SJSA1 (cell line): ENCODE data around the gene DGAT2. TPM values are rescaled to one million over a fixed set of nuclear protein-coding genes. Genes with fewer than 3 reads are reported as not detected.

Experiments
- DNase-seq, 2 experiments: peaks; one replicate each; pipeline ENCODE4 v3.0.0-alpha.2; 2015 to 2020; ENCODE audit warnings: low spot score in 2 of 2, low read depth in 1 of 2
- H3K27ac ChIP-seq: fragments of 250-450 bp; sonication (Bioruptor Pico); 2 replicates; pipeline ENCODE4 v1.5.1; 2020; ENCODE audit warnings: mild to moderate bottlenecking, moderate library complexity
- H3K27me3 ChIP-seq: fragments of 250-450 bp; sonication (Bioruptor Pico); replicated peaks from 2 replicates; pipeline ENCODE4 v1.5.1; 2020; ENCODE audit warnings: mild to moderate bottlenecking, moderate library complexity
- H3K36me3 ChIP-seq: fragments of 250-450 bp; sonication (Bioruptor Pico); 2 replicates; pipeline ENCODE4 v1.5.1; 2020; ENCODE audit warnings: mild to moderate bottlenecking
- H3K4me1 ChIP-seq: fragments of 250-450 bp; sonication (Bioruptor Pico); replicated peaks from 2 replicates; pipeline ENCODE4 v1.6.1; 2021; ENCODE audit warnings: mild to moderate bottlenecking
- H3K4me3 ChIP-seq: fragments of 250-450 bp; sonication (Bioruptor Pico); 2 replicates; pipeline ENCODE4 v1.5.1; 2020; ENCODE audit warnings: mild to moderate bottlenecking
- H3K9me3 ChIP-seq: fragments of 250-450 bp; sonication (Bioruptor Pico); replicated peaks from 2 replicates; pipeline ENCODE4 v1.5.1; 2020; ENCODE audit warnings: mild to moderate bottlenecking
- total RNA-seq: library from RNA; depleted of rRNA; stranded (reverse); fragments of >200 nt; shearing (Covaris generic); gene quantifications from 2 replicates; pipeline ENCODE4 v1.2.3, GENCODE V29; 2014; rRNA removed

The DGAT2 gene, protein sequence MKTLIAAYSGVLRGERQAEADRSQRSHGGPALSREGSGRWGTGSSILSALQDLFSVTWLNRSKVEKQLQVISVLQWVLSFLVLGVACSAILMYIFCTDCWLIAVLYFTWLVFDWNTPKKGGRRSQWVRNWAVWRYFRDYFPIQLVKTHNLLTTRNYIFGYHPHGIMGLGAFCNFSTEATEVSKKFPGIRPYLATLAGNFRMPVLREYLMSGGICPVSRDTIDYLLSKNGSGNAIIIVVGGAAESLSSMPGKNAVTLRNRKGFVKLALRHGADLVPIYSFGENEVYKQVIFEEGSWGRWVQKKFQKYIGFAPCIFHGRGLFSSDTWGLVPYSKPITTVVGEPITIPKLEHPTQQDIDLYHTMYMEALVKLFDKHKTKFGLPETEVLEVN
- total RNA-seq, result not detected in 2 replicates

DNA sequence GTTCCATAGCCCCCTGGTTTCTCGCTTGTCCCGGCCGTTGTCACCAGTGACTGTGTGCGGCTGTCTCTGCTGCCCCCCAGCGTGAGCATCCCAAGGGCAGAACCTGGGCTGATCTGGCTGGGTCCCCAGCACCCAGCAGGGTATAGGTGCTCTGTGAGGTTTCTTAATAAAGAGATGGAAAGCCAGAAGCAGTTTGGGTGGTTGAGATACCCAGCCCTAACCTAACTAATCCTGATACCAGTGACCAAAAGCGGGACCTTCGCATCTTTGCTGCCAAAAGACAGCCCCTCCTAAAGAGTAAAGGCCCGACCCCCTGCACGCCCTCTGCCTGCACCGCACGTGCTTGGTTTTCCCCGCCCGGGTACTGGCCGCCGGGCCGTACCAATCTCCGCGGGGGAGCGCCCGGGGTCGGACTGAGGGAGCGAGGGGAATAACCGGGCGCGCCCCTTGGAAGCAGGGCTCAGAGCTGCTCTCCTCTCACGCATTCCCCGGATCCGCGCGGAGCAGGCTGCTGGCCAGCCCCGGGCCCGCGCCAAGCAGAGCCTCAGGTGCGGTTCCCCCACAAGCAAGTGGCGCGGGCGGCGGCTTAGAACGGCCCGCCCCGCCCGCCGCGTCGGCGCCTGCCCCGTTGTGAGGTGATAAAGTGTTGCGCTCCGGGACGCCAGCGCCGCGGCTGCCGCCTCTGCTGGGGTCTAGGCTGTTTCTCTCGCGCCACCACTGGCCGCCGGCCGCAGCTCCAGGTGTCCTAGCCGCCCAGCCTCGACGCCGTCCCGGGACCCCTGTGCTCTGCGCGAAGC, at the start of gene DGAT2:
DGAT2 (plus strand) TSS at position 667 of the 797 bp plus-strand sequence. CDS start 214 bp downstream, outside the sequence.
- Histone ChIP-seq H3K27ac (no peak within 1 kb of the TSS), H3K9me3 (no peaks in the 10 kb centered on the region), H3K36me3 (no peaks in the 10 kb centered on the region), H3K4me3 (peak within 1 kb of the TSS; percentile 22), H3K4me1 (peaks cover 8% of the 10 kb centered on the region), H3K27me3 (peaks cover 14% of the 10 kb centered on the region)
- peak; percentile 38 to 40 for DNase-seq

DNA sequence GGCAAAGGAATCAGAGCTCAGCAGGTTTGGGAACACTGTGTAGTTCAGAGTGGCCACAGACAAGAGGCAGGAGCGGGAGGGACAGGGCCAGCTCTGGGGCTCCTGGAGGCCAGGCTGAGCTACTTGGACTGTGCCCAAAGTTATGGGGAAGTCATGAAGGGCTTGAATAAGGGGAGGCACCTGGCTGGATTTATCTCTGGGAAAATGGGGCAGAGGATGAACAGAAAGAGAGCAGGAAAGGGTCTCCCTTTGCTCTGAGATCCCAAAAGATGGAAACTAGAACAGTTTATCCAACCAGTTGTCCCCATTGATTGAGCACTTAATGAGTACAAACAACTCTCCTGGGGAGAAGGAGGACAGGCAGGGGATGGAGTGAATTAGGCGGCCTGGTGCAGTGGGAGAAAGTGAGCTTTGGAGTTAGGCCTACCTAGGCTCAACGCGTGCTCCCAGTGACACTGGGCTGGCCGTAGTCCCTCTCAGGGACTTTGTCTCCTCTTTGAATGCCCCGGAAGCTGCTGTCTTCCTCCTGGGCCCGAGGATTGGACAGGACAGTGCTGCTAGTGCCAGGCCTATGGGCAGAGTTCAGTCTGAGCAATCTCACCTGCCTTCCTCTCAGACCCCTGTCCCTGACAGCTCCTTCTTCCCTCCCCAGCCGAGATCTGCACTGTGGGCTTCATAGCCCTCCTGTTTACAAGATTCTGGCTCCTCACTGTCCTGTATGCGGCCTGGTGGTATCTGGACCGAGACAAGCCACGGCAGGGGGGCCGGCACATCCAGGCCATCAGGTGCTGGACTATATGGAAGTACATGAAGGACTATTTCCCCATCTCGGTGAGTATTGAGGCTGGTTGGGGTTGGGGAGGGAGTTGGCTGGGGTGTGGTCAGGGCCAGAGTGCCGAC, 49.0 kb upstream of the DGAT2 start:
- Histone ChIP-seq H3K9me3 (no peaks in the 10 kb centered on the region), H3K27me3 (no peaks in the 10 kb centered on the region), H3K36me3 (no peaks in the 10 kb centered on the region), H3K4me1 (no peaks in the 10 kb centered on the region), H3K27ac (no peak overlapping the region), H3K4me3 (no peak overlapping the region)
- DNase-seq, result no peak

DNA sequence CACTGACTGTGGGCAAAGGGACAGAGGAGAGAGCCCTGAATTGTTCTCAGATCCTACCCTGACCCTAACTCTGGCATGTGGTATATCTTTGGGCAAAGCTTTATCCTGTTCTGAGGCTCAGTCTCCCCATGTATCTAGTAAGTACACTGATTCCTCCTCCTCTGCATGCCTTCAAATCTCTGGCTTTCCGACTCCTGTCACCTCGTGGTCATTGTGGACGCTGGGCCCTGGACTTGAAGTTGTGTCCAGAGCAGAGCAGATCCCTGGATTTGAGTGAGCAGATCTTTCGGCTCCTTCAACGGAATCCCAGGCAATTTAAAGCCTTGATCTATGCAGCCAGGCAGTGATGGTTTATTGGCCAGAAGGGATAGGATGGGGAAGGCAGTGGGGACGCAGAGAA, 47.9 kb upstream of the DGAT2 start:
- Histone ChIP-seq H3K4me1 (no peaks in the 10 kb centered on the region), H3K9me3 (no peaks in the 10 kb centered on the region), H3K27ac (no peak overlapping the region), H3K36me3 (no peaks in the 10 kb centered on the region), H3K4me3 (no peak overlapping the region), H3K27me3 (no peaks in the 10 kb centered on the region)
- no peak for DNase-seq

DNA sequence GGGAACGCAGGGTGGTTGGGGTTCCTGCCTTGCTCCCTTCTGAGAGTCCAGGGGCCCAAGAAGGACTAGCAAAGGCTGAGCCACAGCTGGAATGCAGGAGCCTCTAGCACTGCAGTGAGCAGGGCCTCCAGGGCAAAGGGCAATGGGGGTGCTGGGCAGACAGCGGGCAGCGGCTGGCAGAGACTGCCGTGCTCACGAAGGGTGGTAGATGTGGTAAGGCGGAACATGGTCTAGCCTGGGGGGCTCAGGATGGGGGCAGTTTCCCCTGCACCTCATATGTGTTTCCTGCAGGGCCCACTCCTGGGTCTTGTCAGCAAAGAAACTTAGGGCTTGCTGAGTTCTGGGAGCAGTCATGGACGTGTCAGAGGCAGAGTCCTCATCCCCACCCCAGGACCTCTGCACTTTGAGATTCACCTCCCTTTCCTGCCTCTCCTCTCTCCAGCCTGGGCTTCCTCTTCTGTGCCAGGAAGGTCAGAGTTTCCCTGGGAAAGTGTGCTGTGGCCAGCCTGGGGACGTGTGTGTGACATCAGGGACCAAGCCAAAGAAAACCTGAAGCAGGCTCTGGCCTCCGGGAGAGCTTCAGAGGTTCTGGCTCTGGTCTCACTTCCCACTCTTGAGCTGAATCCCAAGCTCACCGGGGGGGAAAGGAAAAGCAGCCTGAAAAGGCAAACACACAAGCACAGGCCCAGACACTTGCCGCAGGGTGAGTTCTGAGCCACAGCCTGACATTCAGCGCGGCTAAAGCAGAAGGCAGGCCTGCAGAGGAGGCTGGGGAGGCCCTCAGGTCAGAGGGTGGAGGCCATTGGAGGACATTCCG, 46.5 kb upstream of the DGAT2 start:
- Histone ChIP-seq H3K27me3 (no peaks in the 10 kb centered on the region), H3K27ac (no peak overlapping the region), H3K4me3 (no peak overlapping the region), H3K9me3 (no peaks in the 10 kb centered on the region), H3K4me1 (no peaks in the 10 kb centered on the region), H3K36me3 (no peaks in the 10 kb centered on the region)
- no peak for DNase-seq

DNA sequence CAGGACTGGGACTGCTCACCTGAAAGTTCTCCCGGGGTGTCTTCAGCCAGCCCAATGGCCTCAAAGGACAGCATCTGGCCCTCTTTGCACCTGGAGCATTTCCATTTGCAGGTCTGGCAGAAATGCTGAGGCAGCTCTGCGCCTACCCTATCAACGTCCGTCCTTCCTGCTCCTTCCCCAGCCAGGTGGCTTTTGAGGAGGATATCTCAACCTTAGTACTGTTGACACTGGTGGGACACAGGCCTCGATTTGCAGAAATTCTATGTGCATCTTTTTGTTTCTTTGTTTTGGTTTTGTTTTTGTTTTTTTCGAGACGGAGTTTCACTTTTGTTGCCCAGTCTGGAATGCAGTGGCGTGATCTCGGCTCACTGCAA, 45.9 kb upstream of the DGAT2 start:
- H3K9me3 ChIP-seq, result no peaks in the 10 kb centered on the region
- no peaks in the 10 kb centered on the region for H3K4me1 ChIP-seq
- DNase-seq, result no peak
- H3K27ac ChIP-seq, result no peak overlapping the region
- no peak overlapping the region for H3K4me3 ChIP-seq
- H3K27me3 ChIP-seq, result no peaks in the 10 kb centered on the region
- H3K36me3 ChIP-seq, result no peaks in the 10 kb centered on the region

DNA sequence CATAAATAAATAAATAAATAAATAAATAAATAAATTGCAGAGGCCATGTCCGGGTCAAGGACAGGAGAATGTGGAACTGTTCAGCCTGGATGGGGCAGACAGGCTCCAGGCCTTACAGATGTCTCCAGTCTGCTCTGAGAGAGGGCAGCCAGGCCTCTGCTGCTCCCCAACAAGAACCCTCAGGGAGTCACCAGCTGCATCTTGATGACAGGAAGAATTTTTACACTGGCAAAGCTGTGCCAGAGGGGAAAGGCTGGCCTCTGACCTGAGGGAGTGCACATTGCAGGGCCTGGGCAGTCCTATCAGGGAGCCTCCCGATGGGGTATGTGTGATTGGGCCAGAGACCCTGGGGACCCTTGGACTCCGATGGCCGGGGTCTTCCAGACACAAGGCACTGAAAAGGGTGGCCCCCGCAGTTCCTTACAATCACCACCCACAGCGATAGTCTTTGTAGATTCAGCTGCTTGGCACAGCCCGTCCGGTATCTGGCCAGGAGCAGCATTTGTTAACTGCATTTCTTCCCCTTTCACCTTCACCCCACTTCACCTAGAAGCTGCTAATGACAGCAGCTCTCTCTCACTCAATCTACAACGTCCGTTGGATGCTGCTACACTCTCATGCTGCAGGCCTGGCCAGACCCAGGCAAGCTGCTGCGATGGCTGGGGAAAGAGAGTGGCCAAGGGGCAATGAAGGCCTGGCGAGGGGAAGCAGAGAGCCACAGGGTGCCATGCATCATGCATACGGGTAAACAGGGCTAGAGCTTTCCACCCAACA, 42.8 kb upstream of the DGAT2 start:
- no peaks in the 10 kb centered on the region for H3K36me3 ChIP-seq
- no peaks in the 10 kb centered on the region for H3K9me3 ChIP-seq
- H3K27me3 ChIP-seq, result no peaks in the 10 kb centered on the region
- H3K4me3 ChIP-seq, result no peak overlapping the region
- DNase-seq, result no peak
- no peaks in the 10 kb centered on the region for H3K4me1 ChIP-seq
- H3K27ac ChIP-seq, result no peak overlapping the region

DNA sequence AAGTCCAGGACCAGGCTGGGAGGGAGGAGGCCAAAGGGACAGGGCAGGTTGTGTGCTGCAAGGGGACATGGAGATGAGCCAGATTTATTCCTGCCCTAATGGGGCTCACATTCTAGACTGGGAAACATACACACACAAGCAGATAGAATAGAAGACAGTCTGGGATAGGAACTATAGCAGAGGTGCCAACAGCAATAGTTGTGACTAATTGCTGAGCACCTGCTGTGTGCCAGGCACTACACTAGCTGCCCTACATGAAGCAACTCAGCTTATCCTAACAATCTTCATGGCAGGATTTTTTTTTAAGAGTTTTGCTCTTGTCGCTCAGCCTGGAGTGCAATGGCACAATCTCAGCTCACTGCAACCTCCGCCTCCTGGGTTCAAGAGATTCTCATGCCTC, 39.6 kb upstream of the DGAT2 start:
- Histone ChIP-seq H3K36me3 (no peaks in the 10 kb centered on the region), H3K27ac (no peak overlapping the region), H3K9me3 (no peaks in the 10 kb centered on the region), H3K27me3 (no peaks in the 10 kb centered on the region), H3K4me1 (no peaks in the 10 kb centered on the region), H3K4me3 (no peak overlapping the region)
- DNase-seq, result no peak

DNA sequence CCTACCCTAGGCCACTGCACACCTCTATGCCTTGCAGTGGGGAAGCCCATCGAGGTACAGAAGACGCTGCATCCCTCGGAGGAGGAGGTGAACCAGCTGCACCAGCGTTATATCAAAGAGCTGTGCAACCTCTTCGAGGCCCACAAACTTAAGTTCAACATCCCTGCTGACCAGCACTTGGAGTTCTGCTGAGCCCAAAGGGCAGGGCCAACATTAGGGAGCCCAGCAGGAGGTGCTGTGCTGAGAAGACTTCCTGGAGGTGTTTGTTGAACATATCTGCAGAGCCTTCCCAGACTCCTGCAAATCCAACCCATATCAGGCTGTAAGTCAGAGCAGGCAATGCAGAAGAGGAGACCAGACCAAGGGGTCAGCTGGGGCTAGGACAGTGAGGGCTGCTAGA, 37.5 kb upstream of the DGAT2 start:
- H3K4me1 ChIP-seq, result no peaks in the 10 kb centered on the region
- H3K27me3 ChIP-seq, result no peaks in the 10 kb centered on the region
- H3K9me3 ChIP-seq, result no peaks in the 10 kb centered on the region
- H3K4me3 ChIP-seq, result no peak overlapping the region
- no peaks in the 10 kb centered on the region for H3K36me3 ChIP-seq
- no peak overlapping the region for H3K27ac ChIP-seq
- DNase-seq, result no peak

DNA sequence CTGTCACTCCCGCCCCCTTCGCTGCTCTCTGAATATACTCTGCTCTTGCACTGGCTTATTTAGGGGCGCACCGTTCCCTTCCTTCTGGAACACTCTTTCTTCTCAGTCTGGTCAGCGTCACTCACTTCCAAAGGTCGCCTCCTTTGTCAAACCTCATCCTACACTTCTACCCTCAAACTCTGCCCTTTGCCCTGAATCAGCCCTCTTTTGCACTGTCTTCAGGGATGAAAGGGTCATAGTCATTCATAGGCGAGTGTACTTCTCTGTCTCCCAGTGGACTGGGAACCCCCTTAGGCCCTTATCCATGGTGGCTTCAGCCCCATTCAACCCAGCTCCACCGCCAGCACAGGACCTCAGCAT, 35.5 kb upstream of the DGAT2 start:
- Histone ChIP-seq H3K4me3 (no peak overlapping the region), H3K9me3 (no peaks in the 10 kb centered on the region), H3K27ac (no peak overlapping the region), H3K27me3 (no peaks in the 10 kb centered on the region), H3K4me1 (no peaks in the 10 kb centered on the region), H3K36me3 (no peaks in the 10 kb centered on the region)
- no peak for DNase-seq

DNA sequence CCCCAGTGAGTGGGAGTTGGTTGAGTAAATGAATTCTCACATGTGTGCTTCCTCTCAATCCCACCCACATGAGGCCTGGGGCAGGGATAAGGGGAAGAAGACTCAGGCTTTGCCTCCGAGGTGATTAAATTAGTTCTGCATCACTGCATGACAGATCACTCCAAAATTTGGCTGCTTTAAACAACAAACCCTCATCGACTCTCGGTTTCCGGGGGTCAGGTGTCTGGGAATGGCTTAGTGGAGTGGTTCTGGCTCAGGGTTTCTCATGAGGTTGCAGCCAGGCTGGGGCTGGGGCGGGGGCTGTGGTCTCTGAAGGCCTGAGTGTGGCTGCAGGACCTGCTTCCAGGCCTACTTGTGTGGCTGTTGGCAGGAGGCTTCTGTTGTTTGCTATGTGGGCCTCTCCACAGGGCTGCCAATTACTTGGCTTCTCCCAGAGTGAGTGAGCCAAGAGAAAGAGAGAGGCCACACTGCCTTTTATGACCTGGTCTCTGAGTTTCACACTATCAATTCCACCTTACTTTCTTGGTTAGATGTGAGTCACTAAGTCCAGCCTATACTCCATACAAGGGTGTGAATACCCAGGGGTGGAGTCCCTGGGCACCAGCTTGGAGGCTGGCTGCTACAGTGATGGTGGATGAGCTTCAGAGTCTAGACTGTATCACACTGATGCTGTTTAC, 35.0 kb upstream of the DGAT2 start:
- no peak overlapping the region for H3K27ac ChIP-seq
- H3K4me1 ChIP-seq, result no peaks in the 10 kb centered on the region
- no peak for DNase-seq
- no peak overlapping the region for H3K4me3 ChIP-seq
- H3K9me3 ChIP-seq, result no peaks in the 10 kb centered on the region
- no peaks in the 10 kb centered on the region for H3K36me3 ChIP-seq
- no peaks in the 10 kb centered on the region for H3K27me3 ChIP-seq

DNA sequence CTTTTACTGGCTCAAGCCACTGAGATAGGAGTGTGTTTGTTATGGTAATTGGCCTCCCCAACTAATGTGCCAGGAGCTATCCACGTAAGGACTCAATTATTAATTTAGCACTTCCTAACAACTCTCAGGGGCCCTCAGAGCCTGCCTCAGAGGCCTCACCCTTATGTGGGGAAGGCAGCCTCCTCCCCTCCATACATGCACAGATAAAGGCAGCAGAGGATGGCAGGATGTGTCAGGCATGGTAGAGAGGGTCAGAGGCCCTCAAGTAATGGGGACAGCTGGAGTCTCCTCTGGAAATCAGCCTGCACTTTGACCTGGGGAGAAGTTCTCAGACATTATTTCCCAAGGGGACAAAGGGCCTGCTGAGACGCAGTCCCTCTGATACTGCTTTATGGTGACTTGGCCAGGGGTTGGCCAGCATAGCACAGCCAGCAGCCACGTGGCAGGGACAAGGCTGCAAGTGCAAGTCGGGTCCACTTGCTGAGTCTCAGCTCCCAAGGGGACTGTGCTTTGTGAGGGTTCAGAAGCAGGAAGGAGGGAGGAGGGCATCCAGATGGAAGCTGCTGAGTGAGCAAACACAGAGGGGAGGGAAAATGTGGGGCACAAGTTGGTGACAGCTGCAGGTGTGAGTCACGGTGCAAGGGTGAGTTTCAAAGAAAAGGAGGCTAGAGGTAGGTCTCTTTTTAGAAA, 33.9 kb upstream of the DGAT2 start:
- no peak for DNase-seq
- no peaks in the 10 kb centered on the region for H3K27me3 ChIP-seq
- H3K36me3 ChIP-seq, result no peaks in the 10 kb centered on the region
- H3K9me3 ChIP-seq, result no peaks in the 10 kb centered on the region
- no peak overlapping the region for H3K4me3 ChIP-seq
- no peaks in the 10 kb centered on the region for H3K4me1 ChIP-seq
- H3K27ac ChIP-seq, result no peak overlapping the region
